Stimulated activated CD8-positive, alpha-beta memory T cell treated with anti-CD3 and anti-CD28 coated beads, Interleukin-2, amount 100 ng/mL, for 48 hours (primary cell): Measurements from ENCODE around the gene FGG.

Experiments
- DNase-seq, 2 donors: peaks; one replicate each; pipeline ENCODE4 v3.0.0-alpha.2; 2020; ENCODE audit warnings: low read depth in 2 of 2

FGG gene

GRCh38 chr4:154586296-154587033 is 26.0 kb downstream of the FGG start:
- no peak for DNase-seq

GRCh38 chr4:154585369-154586018 is 27.0 kb downstream of the FGG start:
- DNase-seq = no peak

- no peak for DNase-seq
These were observed 28.2 kb downstream of the FGG start for GRCh38 chr4:154584259-154584658.

- no peak for DNase-seq
These were observed 28.8 kb downstream of the FGG start for GRCh38 chr4:154583677-154584076.

- DNase-seq = no peak
These were observed 29.2 kb downstream of the FGG start for GRCh38 chr4:154583230-154583629.

- DNase-seq = no peak
These were observed 29.7 kb downstream of the FGG start for GRCh38 chr4:154582723-154583122.

GRCh38 chr4:154579927-154580326 is 32.5 kb downstream of the FGG start:
- no peak for DNase-seq

GRCh38 chr4:154578919-154579318 is 33.5 kb downstream of the FGG start:
- no peak for DNase-seq

- DNase-seq = no peak
These were observed 35.1 kb downstream of the FGG start for GRCh38 chr4:154577324-154577723.

GRCh38 chr4:154574311-154574710 is 38.1 kb downstream of the FGG start:
- no peak for DNase-seq

GRCh38 chr4:154573190-154573870 is 39.1 kb downstream of the FGG start:
- DNase-seq = no peak

GRCh38 chr4:154569584-154569983 is 42.9 kb downstream of the FGG start:
- no peak for DNase-seq

- no peak for DNase-seq
These were observed 43.4 kb downstream of the FGG start for GRCh38 chr4:154569028-154569427.

GRCh38 chr4:154566639-154567204 is 45.7 kb downstream of the FGG start:
- no peak for DNase-seq

GRCh38 chr4:154565704-154566103 is 46.8 kb downstream of the FGG start:
- no peak for DNase-seq

- DNase-seq = no peak
These were observed 48.1 kb downstream of the FGG start for GRCh38 chr4:154564311-154564710.

- no peak for DNase-seq
These were observed 49.7 kb downstream of the FGG start, which contains the start of gene FGB for GRCh38 chr4:154562697-154563254. Gene FGB (plus strand): TSS chr4:154563011. CDS start chr4:154563019, 8 bp downstream.

GRCh38 chr4:154560824-154561231 is 51.6 kb downstream of the FGG start:
- DNase-seq = no peak

GRCh38 chr4:154560419-154560801 is 52.0 kb downstream of the FGG start:
- DNase-seq = no peak

GRCh38 chr4:154559494-154560418 is 52.7 kb downstream of the FGG start:
- DNase-seq = no peak

- no peak for DNase-seq
These were observed 53.3 kb downstream of the FGG start for GRCh38 chr4:154559141-154559493.
